ENCODE data around the gene KIFC1. TPM values are rescaled to one million over a fixed set of nuclear protein-coding genes. Genes with fewer than 3 reads are reported as not detected.

The KIFC1 gene
- total and polyA plus RNA-seq, 9 of the 15 experiments (the other 6 are each of a cell fraction or from before 2014, with no cell fraction given) = 1.3 to 95.2 (median 76.9) TPM

DNA sequence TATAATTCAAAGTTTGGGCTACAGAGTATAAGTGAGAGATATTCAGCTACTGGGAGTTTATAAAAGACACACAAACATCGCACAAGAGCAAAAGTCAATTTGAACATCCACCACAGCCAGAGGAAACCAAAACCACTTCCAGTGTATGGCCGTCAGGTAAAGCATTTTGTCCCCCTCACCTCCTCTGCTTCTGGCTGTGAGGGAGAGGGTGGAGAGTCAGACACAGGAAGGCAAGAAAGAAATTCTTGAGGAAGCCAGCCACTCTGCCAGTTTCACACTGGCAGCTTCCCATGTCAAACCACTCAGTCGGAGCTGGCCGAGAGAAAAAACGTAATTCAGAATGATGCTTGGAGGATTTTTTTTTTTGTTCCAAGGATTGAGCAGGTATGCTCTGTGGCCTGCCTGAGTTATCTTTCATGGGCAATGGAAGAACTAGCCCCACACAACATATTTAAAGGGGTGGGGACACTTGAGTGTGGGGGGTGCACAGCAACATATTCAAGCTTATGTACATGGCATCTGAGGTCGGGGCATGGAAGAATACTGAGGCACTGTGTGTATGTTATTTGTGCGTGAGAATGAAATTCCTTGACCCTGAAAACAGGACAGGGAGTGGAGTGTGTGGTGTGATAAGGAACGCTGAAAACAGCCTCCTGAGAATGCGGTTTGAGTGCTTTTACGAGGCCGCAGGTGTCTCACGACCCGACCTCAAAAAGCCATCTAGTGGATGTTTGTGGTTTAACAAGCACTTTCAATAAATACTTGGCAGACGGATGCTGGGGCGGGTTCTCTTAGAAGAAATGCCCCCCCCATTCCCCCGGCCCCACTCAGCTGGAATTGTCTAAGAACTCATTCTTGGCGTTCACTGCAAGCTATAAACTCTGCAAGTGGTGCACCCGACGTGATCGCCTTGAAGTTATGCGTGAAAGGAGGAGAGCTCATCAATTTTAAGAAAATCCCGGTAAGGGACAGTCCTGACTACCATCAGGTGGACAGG is 46.6 kb upstream of the KIFC1 start (continued):
- TF ChIP-seq, protein P1, sequence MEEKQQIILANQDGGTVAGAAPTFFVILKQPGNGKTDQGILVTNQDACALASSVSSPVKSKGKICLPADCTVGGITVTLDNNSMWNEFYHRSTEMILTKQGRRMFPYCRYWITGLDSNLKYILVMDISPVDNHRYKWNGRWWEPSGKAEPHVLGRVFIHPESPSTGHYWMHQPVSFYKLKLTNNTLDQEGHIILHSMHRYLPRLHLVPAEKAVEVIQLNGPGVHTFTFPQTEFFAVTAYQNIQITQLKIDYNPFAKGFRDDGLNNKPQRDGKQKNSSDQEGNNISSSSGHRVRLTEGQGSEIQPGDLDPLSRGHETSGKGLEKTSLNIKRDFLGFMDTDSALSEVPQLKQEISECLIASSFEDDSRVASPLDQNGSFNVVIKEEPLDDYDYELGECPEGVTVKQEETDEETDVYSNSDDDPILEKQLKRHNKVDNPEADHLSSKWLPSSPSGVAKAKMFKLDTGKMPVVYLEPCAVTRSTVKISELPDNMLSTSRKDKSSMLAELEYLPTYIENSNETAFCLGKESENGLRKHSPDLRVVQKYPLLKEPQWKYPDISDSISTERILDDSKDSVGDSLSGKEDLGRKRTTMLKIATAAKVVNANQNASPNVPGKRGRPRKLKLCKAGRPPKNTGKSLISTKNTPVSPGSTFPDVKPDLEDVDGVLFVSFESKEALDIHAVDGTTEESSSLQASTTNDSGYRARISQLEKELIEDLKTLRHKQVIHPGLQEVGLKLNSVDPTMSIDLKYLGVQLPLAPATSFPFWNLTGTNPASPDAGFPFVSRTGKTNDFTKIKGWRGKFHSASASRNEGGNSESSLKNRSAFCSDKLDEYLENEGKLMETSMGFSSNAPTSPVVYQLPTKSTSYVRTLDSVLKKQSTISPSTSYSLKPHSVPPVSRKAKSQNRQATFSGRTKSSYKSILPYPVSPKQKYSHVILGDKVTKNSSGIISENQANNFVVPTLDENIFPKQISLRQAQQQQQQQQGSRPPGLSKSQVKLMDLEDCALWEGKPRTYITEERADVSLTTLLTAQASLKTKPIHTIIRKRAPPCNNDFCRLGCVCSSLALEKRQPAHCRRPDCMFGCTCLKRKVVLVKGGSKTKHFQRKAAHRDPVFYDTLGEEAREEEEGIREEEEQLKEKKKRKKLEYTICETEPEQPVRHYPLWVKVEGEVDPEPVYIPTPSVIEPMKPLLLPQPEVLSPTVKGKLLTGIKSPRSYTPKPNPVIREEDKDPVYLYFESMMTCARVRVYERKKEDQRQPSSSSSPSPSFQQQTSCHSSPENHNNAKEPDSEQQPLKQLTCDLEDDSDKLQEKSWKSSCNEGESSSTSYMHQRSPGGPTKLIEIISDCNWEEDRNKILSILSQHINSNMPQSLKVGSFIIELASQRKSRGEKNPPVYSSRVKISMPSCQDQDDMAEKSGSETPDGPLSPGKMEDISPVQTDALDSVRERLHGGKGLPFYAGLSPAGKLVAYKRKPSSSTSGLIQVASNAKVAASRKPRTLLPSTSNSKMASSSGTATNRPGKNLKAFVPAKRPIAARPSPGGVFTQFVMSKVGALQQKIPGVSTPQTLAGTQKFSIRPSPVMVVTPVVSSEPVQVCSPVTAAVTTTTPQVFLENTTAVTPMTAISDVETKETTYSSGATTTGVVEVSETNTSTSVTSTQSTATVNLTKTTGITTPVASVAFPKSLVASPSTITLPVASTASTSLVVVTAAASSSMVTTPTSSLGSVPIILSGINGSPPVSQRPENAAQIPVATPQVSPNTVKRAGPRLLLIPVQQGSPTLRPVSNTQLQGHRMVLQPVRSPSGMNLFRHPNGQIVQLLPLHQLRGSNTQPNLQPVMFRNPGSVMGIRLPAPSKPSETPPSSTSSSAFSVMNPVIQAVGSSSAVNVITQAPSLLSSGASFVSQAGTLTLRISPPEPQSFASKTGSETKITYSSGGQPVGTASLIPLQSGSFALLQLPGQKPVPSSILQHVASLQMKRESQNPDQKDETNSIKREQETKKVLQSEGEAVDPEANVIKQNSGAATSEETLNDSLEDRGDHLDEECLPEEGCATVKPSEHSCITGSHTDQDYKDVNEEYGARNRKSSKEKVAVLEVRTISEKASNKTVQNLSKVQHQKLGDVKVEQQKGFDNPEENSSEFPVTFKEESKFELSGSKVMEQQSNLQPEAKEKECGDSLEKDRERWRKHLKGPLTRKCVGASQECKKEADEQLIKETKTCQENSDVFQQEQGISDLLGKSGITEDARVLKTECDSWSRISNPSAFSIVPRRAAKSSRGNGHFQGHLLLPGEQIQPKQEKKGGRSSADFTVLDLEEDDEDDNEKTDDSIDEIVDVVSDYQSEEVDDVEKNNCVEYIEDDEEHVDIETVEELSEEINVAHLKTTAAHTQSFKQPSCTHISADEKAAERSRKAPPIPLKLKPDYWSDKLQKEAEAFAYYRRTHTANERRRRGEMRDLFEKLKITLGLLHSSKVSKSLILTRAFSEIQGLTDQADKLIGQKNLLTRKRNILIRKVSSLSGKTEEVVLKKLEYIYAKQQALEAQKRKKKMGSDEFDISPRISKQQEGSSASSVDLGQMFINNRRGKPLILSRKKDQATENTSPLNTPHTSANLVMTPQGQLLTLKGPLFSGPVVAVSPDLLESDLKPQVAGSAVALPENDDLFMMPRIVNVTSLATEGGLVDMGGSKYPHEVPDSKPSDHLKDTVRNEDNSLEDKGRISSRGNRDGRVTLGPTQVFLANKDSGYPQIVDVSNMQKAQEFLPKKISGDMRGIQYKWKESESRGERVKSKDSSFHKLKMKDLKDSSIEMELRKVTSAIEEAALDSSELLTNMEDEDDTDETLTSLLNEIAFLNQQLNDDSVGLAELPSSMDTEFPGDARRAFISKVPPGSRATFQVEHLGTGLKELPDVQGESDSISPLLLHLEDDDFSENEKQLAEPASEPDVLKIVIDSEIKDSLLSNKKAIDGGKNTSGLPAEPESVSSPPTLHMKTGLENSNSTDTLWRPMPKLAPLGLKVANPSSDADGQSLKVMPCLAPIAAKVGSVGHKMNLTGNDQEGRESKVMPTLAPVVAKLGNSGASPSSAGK (IDR thresholded peaks at IDR 0.05) = no peak; the same call in 1 of the 2 replicates
- TF ChIP-seq ETV5 (CRISPR knock-in tag; IDR thresholded peaks at IDR 0.05; ENCODE audit: low read depth) (peak; percentile 61; the same call in 1 of the 2 replicates), ZNF75A (CRISPR knock-in tag; IDR thresholded peaks at IDR 0.05) (no peak), HNRNPLL (IDR thresholded peaks at IDR 0.05; ENCODE audit: low read depth, low read length, poor library complexity, severe bottlenecking) (no peak), ZNF12 (CRISPR knock-in tag; IDR thresholded peaks at IDR 0.05) (no peak), HDAC8 (tag; IDR thresholded peaks at IDR 0.05) (no peak), ZNF586 (CRISPR knock-in tag; conservative IDR thresholded peaks at IDR 0.05) (no peak), CEBPB (tag; IDR thresholded peaks at IDR 0.05) (no peak), FOXP1 (CRISPR knock-in tag; IDR thresholded peaks at IDR 0.05) (no peak; the same call in 1 of the 2 replicates), RFX1 (IDR thresholded peaks at IDR 0.05) (no peak), ZZZ3 (IDR thresholded peaks at IDR 0.05) (no peak), BRD4 (IDR thresholded peaks at IDR 0.05) (no peak), HNRNPH1 (optimal IDR thresholded peaks at IDR 0.05; ENCODE audit: low read depth, low read length) (no peak)
